Muscle of arm (tissue), 12 donors: ENCODE results near the gene PIGS. TPM values are rescaled to one million over a fixed set of nuclear protein-coding genes. Genes with fewer than 3 reads are reported as not detected.

ENCODE experiments used
- DNase-seq: peaks from one replicate; pipeline ENCODE4 v3.0.0-alpha.2; 2013
- polyA plus RNA-seq, 12 donors: library from polyadenylated mRNA; unstranded; fragments of 120-200 nt; gene quantifications; one replicate each; pipeline ENCODE4 v1.2.1, GENCODE V29; 2013; ENCODE audit not compliant: insufficient read length in 12 of 12

PIGS gene
- polyA plus RNA-seq, 12 donors: 35.5 to 66.0 (median 45.0) TPM; not detected in 1

GRCh38 chr17:28509789-28510188 is 61.5 kb downstream of the PIGS start:
- no peak for DNase-seq

GRCh38 chr17:28508211-28508724 is 63.1 kb downstream of the PIGS start:
- DNase-seq: no peak

DNA sequence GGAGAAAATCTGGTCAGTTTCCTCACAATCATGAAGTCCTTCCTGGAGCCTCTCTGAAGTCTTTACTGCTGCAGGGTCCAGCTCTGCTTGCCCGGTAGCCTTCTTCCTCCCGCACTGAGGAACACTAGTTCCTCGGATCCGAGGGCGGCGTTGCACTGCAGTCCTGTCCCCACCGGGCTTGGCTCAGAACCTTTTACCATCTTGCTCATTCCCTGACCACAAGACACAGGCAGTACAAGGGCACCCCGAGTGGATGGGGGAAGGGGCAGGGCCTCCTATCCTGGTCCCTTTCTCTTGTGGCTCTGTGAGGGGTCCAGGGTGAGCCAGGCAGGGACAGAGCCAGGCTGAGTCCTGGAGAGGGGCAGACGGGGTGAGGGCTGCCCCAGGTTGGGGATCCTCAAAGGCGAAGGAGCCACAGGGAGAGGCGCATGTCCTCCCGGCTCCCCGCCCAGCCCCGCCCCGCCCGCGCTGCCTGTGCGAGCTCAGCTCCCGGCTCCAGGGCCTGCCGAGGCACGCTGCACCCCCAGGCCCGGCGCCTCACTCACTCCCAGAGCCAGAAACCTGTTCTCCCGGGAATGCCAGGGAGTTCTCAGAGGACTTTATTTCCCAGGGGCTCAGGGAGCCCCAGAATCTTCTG is 63.6 kb downstream of the PIGS start:
- no peak for DNase-seq

DNA sequence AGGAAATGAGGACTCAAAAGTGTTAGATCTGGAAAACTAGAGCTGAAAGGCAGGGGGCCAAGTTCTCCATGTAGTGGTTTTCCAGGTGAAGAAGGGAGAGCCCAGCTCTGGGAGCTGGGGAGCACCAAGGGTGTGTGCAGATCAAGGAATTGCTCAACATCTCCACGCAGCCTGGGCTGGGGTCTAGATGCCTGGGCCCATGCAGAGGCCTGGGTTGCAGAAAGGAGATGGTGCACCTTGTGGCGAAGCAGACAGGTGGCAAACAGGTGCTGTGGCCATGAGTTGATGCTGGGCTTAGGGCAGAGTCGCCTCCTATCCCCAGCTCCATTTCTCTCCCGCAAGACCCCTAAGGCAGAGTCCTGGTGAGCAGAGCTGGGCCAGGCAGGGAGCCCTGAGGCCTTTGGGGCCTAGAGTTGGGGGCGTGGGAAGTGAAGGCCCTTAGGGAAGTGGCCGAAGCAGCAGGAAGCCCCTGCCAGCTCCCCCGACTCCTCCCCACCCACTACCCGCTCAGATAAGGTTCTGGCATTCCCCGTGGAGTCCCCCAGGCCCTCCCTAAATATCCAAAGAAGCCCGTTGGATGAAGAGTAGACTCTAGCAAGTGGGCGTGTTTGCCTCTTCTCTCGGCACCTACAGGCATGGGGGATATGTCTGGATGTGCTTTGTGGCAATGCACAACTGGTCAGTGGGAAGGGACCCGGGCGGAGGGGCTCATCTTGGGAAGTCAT is 64.4 kb downstream of the PIGS start:
- DNase-seq: no peak

GRCh38 chr17:28505986-28506665 is 65.2 kb downstream of the PIGS start, which contains the start of gene FOXN1:
TSS of gene FOXN1 (plus strand) at chr17:28506348. CDS start at chr17:28523970, 17,622 bp downstream.
- no peak for DNase-seq

DNA sequence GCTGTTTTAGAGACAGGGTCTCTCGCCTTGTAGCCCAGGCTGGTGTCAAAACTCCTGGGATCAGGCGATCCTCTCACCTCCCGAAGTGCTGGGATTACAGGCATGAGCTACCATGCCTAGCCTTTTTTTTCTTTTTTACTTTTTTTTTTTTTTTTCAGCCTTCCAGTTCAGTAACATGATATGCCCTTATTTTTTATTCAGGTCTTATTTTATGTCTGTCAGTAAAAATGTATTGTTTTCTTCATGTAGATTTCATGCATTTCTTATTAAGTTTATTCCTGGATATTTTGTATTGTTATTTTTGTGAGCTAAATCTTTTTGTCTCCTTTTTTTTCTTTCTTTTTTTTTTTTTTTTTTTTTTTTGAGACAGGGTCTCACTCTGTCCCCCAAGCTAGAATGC is 67.9 kb downstream of the PIGS start:
- no peak for DNase-seq

Other genes starting within 250 kb of the PIGS start
- gene IFT20, start 236.1 kb downstream of the PIGS start, polyA plus RNA-seq: 10 to 100 TPM in 11 of 12 donors, not detected in 1; 20.2 to 74.8 (median 37.7) TPM
- gene TNFAIP1, start 235.8 kb downstream of the PIGS start, polyA plus RNA-seq: 10 to 100 TPM in 11 of 12 donors, not detected in 1; 28.3 to 40.3 (median 32.2) TPM
- gene POLDIP2, start 214.0 kb downstream of the PIGS start, polyA plus RNA-seq: 10 to 100 TPM in 11 of 12 donors, not detected in 1; 30.2 to 63.0 (median 57.6) TPM
- not detected for gene SEBOX, start 206.3 kb downstream of the PIGS start, polyA plus RNA-seq
- gene VTN, start 201.2 kb downstream of the PIGS start, polyA plus RNA-seq: 10 to 100 TPM in 1 of 12 donors, 1 to 10 TPM in 2, under 1 TPM in 7, not detected in 2; 0.34 to 13.8 (median 0.63) TPM
- gene SARM1, start 199.8 kb downstream of the PIGS start, polyA plus RNA-seq: 10 to 100 TPM in 1 of 12 donors, 1 to 10 TPM in 10, not detected in 1; 4.3 to 21.5 (median 5.4) TPM
- 10 to 100 TPM in 3 of 12 donors, 1 to 10 TPM in 8, not detected in 1; 6.3 to 10.2 (median 9.0) TPM for gene SLC46A1, start 165.3 kb downstream of the PIGS start, polyA plus RNA-seq
- 10 to 100 TPM in 1 of 12 donors, under 1 TPM in 1, not detected in 10; 0.12 to 18.2 TPM for gene SLC13A2, start 97.9 kb downstream of the PIGS start, polyA plus RNA-seq
- gene FOXN1, start 65.2 kb downstream of the PIGS start, polyA plus RNA-seq: 10 to 100 TPM in 1 of 12 donors, 1 to 10 TPM in 2, under 1 TPM in 1, not detected in 8; 0.13 to 10.7 (median 2.1) TPM
- 10 to 100 TPM in 11 of 12 donors, not detected in 1; 10.0 to 35.2 (median 14.3) TPM for gene UNC119, start 18.9 kb downstream of the PIGS start, polyA plus RNA-seq
- gene ALDOC, start 5.4 kb upstream of the PIGS start, polyA plus RNA-seq: 1 to 10 TPM in 9 of 12 donors, under 1 TPM in 1, not detected in 2; 0.85 to 7.5 (median 2.1) TPM
- gene SPAG5, start 27.5 kb upstream of the PIGS start, polyA plus RNA-seq: 10 to 100 TPM in 11 of 12 donors, not detected in 1; 13.4 to 40.4 (median 20.9) TPM
- gene RSKR, start 42.7 kb upstream of the PIGS start, polyA plus RNA-seq: 10 to 100 TPM in 9 of 12 donors, 1 to 10 TPM in 2, not detected in 1; 8.0 to 32.5 (median 16.8) TPM
- gene BLTP2, start 73.6 kb upstream of the PIGS start, polyA plus RNA-seq: 10 to 100 TPM in 11 of 12 donors, not detected in 1; 47.5 to 88.6 (median 53.1) TPM
- gene SDF2, start 90.4 kb upstream of the PIGS start, polyA plus RNA-seq: 10 to 100 TPM in 11 of 12 donors, not detected in 1; 31.3 to 49.8 (median 39.7) TPM
- 10 to 100 TPM in 11 of 12 donors, not detected in 1; 36.7 to 76.8 (median 40.9) TPM for gene SUPT6H, start 90.7 kb upstream of the PIGS start, polyA plus RNA-seq
- 1 to 10 TPM in 10 of 12 donors, not detected in 2; 1.6 to 9.0 (median 2.5) TPM for gene PROCA1, start 140.4 kb upstream of the PIGS start, polyA plus RNA-seq
- gene RAB34, start 146.3 kb upstream of the PIGS start, polyA plus RNA-seq: 10 to 100 TPM in 11 of 12 donors, not detected in 1; 49.7 to 98.2 (median 66.4) TPM
- 1,000 to 10,000 TPM in 9 of 12 donors, 100 to 1,000 TPM in 2, not detected in 1; 515 to 1,778 (median 1,509) TPM for gene RPL23A, start 148.5 kb upstream of the PIGS start, polyA plus RNA-seq
- 1 to 10 TPM in 10 of 12 donors, not detected in 2; 2.5 to 5.4 (median 3.4) TPM for gene TLCD1, start 154.7 kb upstream of the PIGS start, polyA plus RNA-seq
- gene NEK8, start 157.3 kb upstream of the PIGS start, polyA plus RNA-seq: 1 to 10 TPM in 11 of 12 donors, not detected in 1; 1.8 to 7.8 (median 2.6) TPM
- 10 to 100 TPM in 11 of 12 donors, not detected in 1; 39.4 to 93.0 (median 48.8) TPM for gene TRAF4, start 172.5 kb upstream of the PIGS start, polyA plus RNA-seq